AG04449 (cell line): ENCODE results near the gene AFAP1L2.

Experiments used
- CTCF ChIA-PET: fragments of 350-600 bp; formaldehyde crosslinking; extraction: SDS; loops from one replicate; lab custom pipeline; 2021; ENCODE audit warnings: antibody characterized with exemption; lab: Yijun Ruan, JAX
- POLR2A ChIA-PET: fragments of 400-600, 350-600 bp; formaldehyde crosslinking; extraction: SDS; loops from one replicate; lab custom pipeline; 2020; ENCODE audit warnings: antibody characterized with exemption, inconsistent platforms; lab: Yijun Ruan, JAX
- DNase-seq: peaks from one replicate; pipeline ENCODE4 v3.0.0-alpha.2; 2010; ENCODE audit warnings: low read depth, low spot score
- H3K4me3 ChIP-seq: 2 replicates; pipeline ENCODE4 v1.5.1; 2011; ENCODE audit warnings: low read depth, mild to moderate bottlenecking, control low read depth, low read length
- CTCF ChIP-seq: IDR thresholded peaks from one replicate; pipeline ENCODE4 v1.5.1; 2011; ENCODE audit warnings: mild to moderate bottlenecking, moderate library complexity, low read length, control low read depth, inconsistent platforms; ENCODE audit not compliant: insufficient read depth; ENCODE audit errors: missing control alignments

The AFAP1L2 gene

GRCh38 chr10:114266521-114266920 lies 137.8 kb downstream of the AFAP1L2 start:
- no peak for DNase-seq
- TF ChIP-seq CTCF: no peak
- CTCF ChIA-PET: interaction anchor here (1.5 kb wide), 1 partner anchor 37 kb away, joined by 5 read pairs; no protein-coding TSS in a partner anchor

GRCh38 chr10:114265392-114266053 lies 138.8 kb downstream of the AFAP1L2 start:
- no peak for DNase-seq
- POLR2A ChIA-PET: no interaction called here
- CTCF ChIA-PET: interaction anchor here (1.5 kb wide), 1 partner anchor 38 kb away, joined by 5 read pairs; no protein-coding TSS in a partner anchor
- no peak overlapping the region for H3K4me3 ChIP-seq
- TF ChIP-seq CTCF: no peak

More at GRCh38 chr10:114266521-114266920, 137.8 kb downstream of the AFAP1L2 start:
- POLR2A ChIA-PET: no interaction called here
- H3K4me3 ChIP-seq: no peak overlapping the region

GRCh38 chr10:114262496-114262895 lies 141.8 kb downstream of the AFAP1L2 start:
- no peak overlapping the region for H3K4me3 ChIP-seq
- no peak for TF ChIP-seq CTCF
- ChIA-PET POLR2A (no interaction called here), CTCF (no interaction called here)
- DNase-seq: no peak

- H3K4me3 ChIP-seq: no peak overlapping the region
- DNase-seq: peak; percentile 31
- POLR2A ChIA-PET: no interaction called here
- no peak for TF ChIP-seq CTCF
- CTCF ChIA-PET: no interaction called here
Measured at GRCh38 chr10:114261076-114261475, 143.2 kb downstream of the AFAP1L2 start.

- DNase-seq: no peak
- ChIA-PET CTCF (no interaction called here), POLR2A (no interaction called here)
- no peak for TF ChIP-seq CTCF
- no peak overlapping the region for H3K4me3 ChIP-seq
Measured at GRCh38 chr10:114260366-114260765, 143.9 kb downstream of the AFAP1L2 start.

GRCh38 chr10:114259824-114260223 lies 144.5 kb downstream of the AFAP1L2 start:
- no peak for DNase-seq
- TF ChIP-seq CTCF: no peak
- H3K4me3 ChIP-seq: no peak overlapping the region
- ChIA-PET POLR2A (no interaction called here), CTCF (no interaction called here)
